Skeletal muscle tissue (tissue), 4 donors: ENCODE results near the gene CREB3L4. TPM values are rescaled to one million over a fixed set of nuclear protein-coding genes. Genes with fewer than 3 reads are reported as not detected.
A peak's percentile ranks its signal among the peaks of the same experiment; 100 is the strongest.
"Not testable (repeated sequence)": the region's sequence is repeated elsewhere in the genome, so short reads cannot be mapped to it uniquely, and the experiment has no call there.

Experiments used
- H3K27ac ChIP-seq: one replicate; pipeline ENCODE4 v1.7.0; 2013; ENCODE audit warnings: mild to moderate bottlenecking, low read depth, low read length, inconsistent platforms
- H3K27me3 ChIP-seq, 3 donors: one replicate each; pipeline ENCODE4 v1.7.0; 2013; ENCODE audit warnings: low read length in 3 of 3; ENCODE audit not compliant: control insufficient read depth in 3 of 3, insufficient read depth in 3 of 3
- H3K36me3 ChIP-seq, 3 donors: one replicate each; pipeline ENCODE4 v1.7.0; 2013; ENCODE audit warnings: low read length in 3 of 3; ENCODE audit not compliant: control insufficient read depth in 3 of 3, insufficient read depth in 3 of 3
- H3K4me1 ChIP-seq, 3 donors: one replicate each; pipeline ENCODE4 v1.7.0; 2013; ENCODE audit warnings: low read length in 3 of 3, mild to moderate bottlenecking in 3 of 3; ENCODE audit not compliant: control insufficient read depth in 3 of 3, insufficient read depth in 3 of 3
- H3K4me3 ChIP-seq, 3 donors: one replicate each; pipeline ENCODE4 v1.7.0; 2013; ENCODE audit warnings: low read length in 3 of 3
- H3K9ac ChIP-seq, 3 donors: one replicate each; pipeline ENCODE4 v1.7.0; 2013; ENCODE audit warnings: low read length in 3 of 3, mild to moderate bottlenecking in 3 of 3, moderate library complexity in 2 of 3, low read depth in 1 of 3
- H3K9me3 ChIP-seq, 3 donors: one replicate each; pipeline ENCODE4 v1.7.0; 2013; ENCODE audit warnings: low read length in 3 of 3; ENCODE audit not compliant: control insufficient read depth in 3 of 3
- total RNA-seq: library from RNA; depleted of rRNA; stranded (reverse); fragments of >200 nt; gene quantifications from one replicate; pipeline ENCODE4 v1.2.3, GENCODE V29; 2014
- donor health status: Osteomylitis.

CREB3L4 gene
- total RNA-seq, 1 donor from 2014 or later: 8.9 TPM

- Histone ChIP-seq H3K9me3 (no peaks in the 10 kb centered on the region), H3K36me3 (peaks cover 4 to 15% (median 14%) of the 10 kb centered on the region in 3 donors), H3K27ac (no peak overlapping the region), H3K4me1 (peaks cover 21 to 34% (median 27%) of the 10 kb centered on the region in 3 donors), H3K4me3 (peak overlapping the region in 1 of 3 donors; percentile 93), H3K27me3 (no peaks in the 10 kb centered on the region), H3K9ac (no peak overlapping the region)
Observed at GRCh38 chr1:153968972-153969371, 1.3 kb downstream of the CREB3L4 start.

GRCh38 chr1:153970346-153970745 lies 2.6 kb downstream of the CREB3L4 start:
- Histone ChIP-seq H3K9me3 (no peaks in the 10 kb centered on the region), H3K27ac (no peak overlapping the region), H3K4me3 (no peak overlapping the region), H3K36me3 (peaks cover 14 to 24% (median 24%) of the 10 kb centered on the region in 3 donors), H3K27me3 (no peaks in the 10 kb centered on the region), H3K9ac (no peak overlapping the region), H3K4me1 (peaks cover 17 to 31% (median 23%) of the 10 kb centered on the region in 3 donors)

- peaks cover 23 to 32% (median 30%) of the 10 kb centered on the region in 3 donors for H3K4me1 ChIP-seq
- H3K9ac ChIP-seq: no peak overlapping the region
- no peaks in the 10 kb centered on the region for H3K27me3 ChIP-seq
- H3K9me3 ChIP-seq: no peaks in the 10 kb centered on the region
- peaks cover 20 to 31% (median 30%) of the 10 kb centered on the region in 3 donors for H3K36me3 ChIP-seq
- no peak overlapping the region for H3K4me3 ChIP-seq
- no peak overlapping the region for H3K27ac ChIP-seq
Observed at GRCh38 chr1:153973071-153973470, 5.4 kb downstream of the CREB3L4 start.

GRCh38 chr1:153973525-153973924 lies 5.8 kb downstream of the CREB3L4 start:
- Histone ChIP-seq H3K27ac (no peak overlapping the region), H3K4me1 (peaks cover 23 to 33% (median 30%) of the 10 kb centered on the region in 3 donors), H3K9me3 (no peaks in the 10 kb centered on the region), H3K9ac (no peak overlapping the region), H3K27me3 (no peaks in the 10 kb centered on the region), H3K36me3 (peaks cover 20 to 31% (median 30%) of the 10 kb centered on the region in 3 donors), H3K4me3 (no peak overlapping the region)

GRCh38 chr1:153976819-153977249 lies 9.1 kb downstream of the CREB3L4 start:
- H3K9ac ChIP-seq: peak overlapping the region; percentile 91 to 99 (median 97)
- H3K36me3 ChIP-seq: peaks cover 20 to 31% (median 30%) of the 10 kb centered on the region in 3 donors
- no peaks in the 10 kb centered on the region for H3K27me3 ChIP-seq
- peak overlapping the region; percentile 89 for H3K27ac ChIP-seq
- H3K4me3 ChIP-seq: peak overlapping the region; percentile 83 to 95 (median 84)
- no peaks in the 10 kb centered on the region for H3K9me3 ChIP-seq
- peaks cover 21 to 26% (median 26%) of the 10 kb centered on the region in 3 donors for H3K4me1 ChIP-seq

- no peaks in the 10 kb centered on the region for H3K9me3 ChIP-seq
- H3K27me3 ChIP-seq: no peaks in the 10 kb centered on the region
- H3K4me1 ChIP-seq: peaks cover 21 to 26% (median 26%) of the 10 kb centered on the region in 3 donors
- H3K9ac ChIP-seq: peak within 1 kb of the TSS; percentile 91 to 99 (median 97)
- peak within 1 kb of the TSS; percentile 89 for H3K27ac ChIP-seq
- H3K4me3 ChIP-seq: peak within 1 kb of the TSS; percentile 83 to 95 (median 84)
- H3K36me3 ChIP-seq: peaks cover 20 to 34% (median 26%) of the 10 kb centered on the region in 3 donors
Observed at GRCh38 chr1:153977250-153978240, 9.8 kb downstream of the CREB3L4 start, which contains the start of gene JTB. Gene JTB, minus strand, starts transcription at chr1:153977674. Its CDS starts 422 bp downstream, at chr1:153977252.

- Histone ChIP-seq H3K27me3 (no peaks in the 10 kb centered on the region), H3K4me1 (peaks cover 21 to 26% (median 26%) of the 10 kb centered on the region in 3 donors), H3K36me3 (peaks cover 20 to 31% (median 20%) of the 10 kb centered on the region in 3 donors), H3K9me3 (no peaks in the 10 kb centered on the region), H3K9ac (peak overlapping the region; percentile 91 to 99 (median 97)), H3K27ac (peak overlapping the region; percentile 89), H3K4me3 (peak overlapping the region; percentile 83 to 95 (median 84))
Observed at GRCh38 chr1:153978274-153978909, 10.7 kb downstream of the CREB3L4 start.

- Histone ChIP-seq H3K27ac (peak overlapping the region; percentile 89), H3K4me1 (peaks cover 21 to 26% (median 26%) of the 10 kb centered on the region in 3 donors), H3K36me3 (peaks cover 13 to 26% (median 15%) of the 10 kb centered on the region in 3 donors)
- not testable (repeated sequence) for H3K9me3 ChIP-seq, H3K9ac ChIP-seq, H3K27me3 ChIP-seq, H3K4me3 ChIP-seq
Observed at GRCh38 chr1:153979091-153979490, 11.4 kb downstream of the CREB3L4 start.

- H3K27ac ChIP-seq, H3K36me3 ChIP-seq, H3K9ac ChIP-seq, H3K4me3 ChIP-seq, H3K9me3 ChIP-seq, H3K27me3 ChIP-seq: not testable (repeated sequence)
- H3K4me1 ChIP-seq: peaks cover 19 to 28% (median 25%) of the 10 kb centered on the region in 3 donors
Observed at GRCh38 chr1:153981735-153982134, 14.0 kb downstream of the CREB3L4 start.
